GM19351 (cell line): Measurements from ENCODE around the gene ZNF892.
"Not testable (repeated sequence)": the region's sequence is repeated elsewhere in the genome, so short reads cannot be mapped to it uniquely, and the experiment has no call there.

ENCODE experiments used
- ATAC-seq: cut with Tn5 transposase; IDR thresholded peaks from one replicate; pipeline ENCODE4 v1.9.1; 2021; ENCODE audit warnings: mild to moderate bottlenecking, moderate library complexity; ENCODE audit not compliant: unreplicated experiment

Gene ZNF892

GRCh38 chr2:95220449-95220848 lies 13.1 kb downstream of the ZNF892 start:
- no peak for ATAC-seq

GRCh38 chr2:95225658-95226057 lies 18.3 kb downstream of the ZNF892 start:
- no peak for ATAC-seq

GRCh38 chr2:95231723-95232122 lies 24.4 kb downstream of the ZNF892 start:
- no peak for ATAC-seq

- ATAC-seq: no peak
These were observed 24.9 kb downstream of the ZNF892 start for GRCh38 chr2:95232232-95232631.

GRCh38 chr2:95234286-95234785 lies 27.0 kb downstream of the ZNF892 start:
- ATAC-seq: no peak

- no peak for ATAC-seq
These were observed 27.5 kb downstream of the ZNF892 start for GRCh38 chr2:95234816-95235215.

GRCh38 chr2:95238131-95238530 lies 30.8 kb downstream of the ZNF892 start:
- no peak for ATAC-seq

GRCh38 chr2:95240091-95240490 lies 32.8 kb downstream of the ZNF892 start:
- ATAC-seq: no peak

- ATAC-seq: no peak
These were observed 33.2 kb downstream of the ZNF892 start for GRCh38 chr2:95240556-95240955.

GRCh38 chr2:95242084-95242483 lies 34.8 kb downstream of the ZNF892 start:
- not testable (repeated sequence) for ATAC-seq
